Sigmoid colon (tissue), 7 donors: ENCODE data around the gene KIAA1217. TPM values are rescaled to one million over a fixed set of nuclear protein-coding genes. Genes with fewer than 3 reads are reported as not detected.

Source experiments
- DNase-seq: peaks from one replicate; pipeline ENCODE4 v3.0.0-alpha.2; 2019
- H3K27ac ChIP-seq, 4 donors: fragments of 200-600 bp; sonication (generic); one replicate each; pipeline ENCODE4 v1.5.1; 2016 to 2019; ENCODE audit warnings: mild to moderate bottlenecking in 1 of 4
- H3K27me3 ChIP-seq, 3 donors: fragments of 200-600 bp; sonication (generic); one replicate each; pipeline ENCODE4 v1.5.1; 2019; ENCODE audit warnings: mild to moderate bottlenecking in 1 of 3
- H3K36me3 ChIP-seq, 4 donors: fragments of 200-600 bp; sonication (generic); one replicate each; pipeline ENCODE4 v1.5.1; 2016 to 2019
- H3K4me1 ChIP-seq, 4 donors: fragments of 200-600 bp; sonication (generic); one replicate each; pipeline ENCODE4 v1.5.1; 2017 to 2019
- H3K4me3 ChIP-seq, 4 donors: fragments of 200-600 bp; sonication (generic); one replicate each; pipeline ENCODE4 v1.5.1; 2017 to 2019; ENCODE audit warnings: mild to moderate bottlenecking in 2 of 4, moderate library complexity in 1 of 4
- H3K9me3 ChIP-seq, 4 donors: fragments of 200-600 bp in 3 of 4; sonication (generic) in 3 of 4; one replicate each; pipeline versions ENCODE4 v1.5.1 to v1.6.1; 2013 to 2019
- CTCF ChIP-seq, 4 experiments: fragments of 450-650 bp in 3 of 4; fragments of 200-600 bp in 1 of 4; IDR thresholded peaks; one replicate each; pipeline ENCODE4 v1.5.1; 2016 to 2019; ENCODE audit warnings: antibody characterized with exemption in 4 of 4, mild to moderate bottlenecking in 3 of 4, moderate library complexity in 2 of 4
- EP300 ChIP-seq, 4 donors: sonication (generic); formaldehyde crosslinking; IDR thresholded peaks; one replicate each; pipeline ENCODE4 v1.6.1; 2017; ENCODE audit warnings: antibody characterized with exemption in 4 of 4
- POLR2A ChIP-seq, 2 donors: fragments of 450-650 bp; IDR thresholded peaks; one replicate each; pipeline ENCODE4 v1.6.1; 2016; ENCODE audit warnings: antibody characterized with exemption in 2 of 2, mild to moderate bottlenecking in 2 of 2, moderate library complexity in 2 of 2
- POLR2AphosphoS5 ChIP-seq, 4 donors: sonication (generic); formaldehyde crosslinking; IDR thresholded peaks; one replicate each; pipeline ENCODE4 v1.6.1; 2017; ENCODE audit warnings: antibody characterized with exemption in 4 of 4
- WGBS, 2 donors: extraction: QIAGEN DNeasy Blood & Tissue Kit; methylation state at CpG; one replicate each; pipeline ENCODE4 v1.1.7; 2013; 5-methylcytosine and 5-hydroxymethylcytosine counted together
- intact Hi-C: fragments of 100-400 bp; cut with DNase I; formaldehyde crosslinking; loops from one replicate; pipeline ENCODE4 v1.15.1; 2023
- polyA plus RNA-seq, 3 donors: library from polyadenylated mRNA; stranded (reverse); fragments of 200-250 nt; gene quantifications; one replicate each; pipeline ENCODE4 v1.2.3, GENCODE V29; 2013
- total RNA-seq, 4 donors: library from RNA; depleted of rRNA; stranded (reverse); fragments of >200 nt; gene quantifications; one replicate each; pipeline ENCODE4 v1.1.0, GENCODE V29; 2016
- donor health status: healthy with polysubstance abuse.
- donor health status: Bipolar disorder and iron deficiency.
- donor health status: healthy.

Gene KIAA1217
- total and polyA plus RNA-seq, 7 donors = 7.6 to 31.9 (median 15.0) TPM

DNA sequence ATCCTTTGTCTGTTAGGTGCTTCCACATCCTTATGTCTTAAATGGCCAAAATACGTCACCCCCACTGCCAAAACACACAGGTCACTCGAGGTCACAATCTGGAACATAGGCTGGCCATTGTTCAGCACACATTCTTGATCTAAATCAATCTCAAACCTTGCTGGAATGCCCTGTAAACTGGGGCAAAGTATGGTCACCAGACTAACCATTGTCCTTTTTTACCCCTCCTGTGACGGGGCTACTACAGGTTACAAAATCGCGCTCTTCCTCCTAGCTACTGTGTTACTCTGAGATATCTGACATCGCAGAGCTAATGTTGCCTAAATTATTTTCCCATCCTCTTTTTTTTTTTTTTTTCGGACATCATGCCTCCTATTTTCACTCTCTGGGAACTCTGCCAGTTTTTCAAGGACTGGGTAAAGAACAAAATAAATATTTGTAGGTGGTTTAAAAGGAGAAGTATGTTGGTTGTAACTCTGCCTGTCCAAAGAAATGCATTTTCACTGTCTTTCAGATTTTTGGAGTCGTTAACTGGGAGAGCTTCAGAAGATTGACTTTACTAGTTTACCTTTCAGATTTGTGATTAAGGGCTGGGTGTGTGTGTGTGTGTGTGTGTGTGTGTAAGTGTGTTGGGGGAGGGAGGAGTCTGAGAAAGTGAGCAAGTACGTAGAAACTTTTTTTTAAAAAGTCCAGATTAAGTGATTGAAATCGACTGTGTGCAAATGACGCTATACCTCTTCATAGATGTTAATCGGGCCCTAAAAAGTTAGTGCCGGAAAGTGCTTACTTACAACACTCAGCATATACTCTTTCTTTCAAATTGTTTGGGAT lies 942 bp upstream of the KIAA1217 start:
- intact Hi-C loops = no loop called here
- DNase-seq = no peak
- H3K4me1 ChIP-seq = peaks cover 0 to 30% (median 25%) of the 10 kb centered on the region in 4 donors

DNA sequence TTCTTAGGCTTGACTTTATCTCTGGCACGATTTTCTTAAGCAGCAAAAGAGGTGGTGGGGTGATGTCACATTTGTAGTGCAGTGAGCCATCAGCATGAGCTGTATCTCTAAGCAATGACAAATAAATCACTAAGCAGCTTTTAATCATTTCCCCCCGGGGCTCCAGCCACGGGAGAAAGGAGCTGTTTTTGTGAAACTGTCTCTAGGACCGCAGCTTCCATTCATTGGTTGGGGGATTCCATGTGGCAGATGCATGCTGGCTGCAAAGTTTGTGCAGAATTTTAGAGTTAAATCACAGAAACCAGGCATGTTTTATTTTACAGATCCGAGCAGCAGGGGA lies 464 bp downstream of the KIAA1217 start:
- WGBS, 2 donors = 1 to 5% methylated on average over 5 of the region's 5 CpGs
- Histone ChIP-seq H3K36me3 (no peaks in the 10 kb centered on the region), H3K9me3 (no peaks in the 10 kb centered on the region), H3K4me1 (peaks cover 0 to 30% (median 25%) of the 10 kb centered on the region in 4 donors), H3K27me3 (no peaks in the 10 kb centered on the region), H3K27ac (peak overlapping the region; percentile 83 to 89 (median 87)), H3K4me3 (peak overlapping the region; percentile 35 to 58 (median 57))
- TF ChIP-seq POLR2A (IDR thresholded peaks at IDR 0.05) (no peak), CTCF (IDR thresholded peaks at IDR 0.05) (no peak), EP300 (IDR thresholded peaks at IDR 0.05) (no peak), POLR2AphosphoS5 (IDR thresholded peaks at IDR 0.05) (no peak)
- DNase-seq = no peak
- intact Hi-C loops = no loop called here

More for the DNA sequence above, 942 bp upstream of the KIAA1217 start:
- Histone ChIP-seq H3K36me3 (no peaks in the 10 kb centered on the region), H3K27ac (peak overlapping the region; percentile 83 to 89 (median 87)), H3K4me3 (peak overlapping the region in 3 of 4 donors; percentile 57 to 58 (median 57)), H3K27me3 (no peaks in the 10 kb centered on the region), H3K9me3 (no peaks in the 10 kb centered on the region)
- TF ChIP-seq POLR2AphosphoS5 (IDR thresholded peaks at IDR 0.05) (peak in 1 of 4 donors; percentile 51), CTCF (IDR thresholded peaks at IDR 0.05) (no peak)
- WGBS, 2 donors = 15 to 50% methylated on average over 13 of the region's 13 CpGs

GRCh38 chr10:24209946-24210491 lies 1.1 kb downstream of the KIAA1217 start:
- H3K4me3 ChIP-seq = peak overlapping the region; percentile 35 to 58 (median 57)
- no peaks in the 10 kb centered on the region for H3K9me3 ChIP-seq
- intact Hi-C loops = loop anchor here (10.0 kb wide), 1 partner anchor 145 kb away; no protein-coding TSS in a partner anchor
- H3K27me3 ChIP-seq = no peaks in the 10 kb centered on the region
- no peak for DNase-seq
- no peaks in the 10 kb centered on the region for H3K36me3 ChIP-seq
- H3K4me1 ChIP-seq = peaks cover 0 to 30% (median 25%) of the 10 kb centered on the region in 4 donors
- H3K27ac ChIP-seq = peak overlapping the region; percentile 83 to 89 (median 87)
- 16 to 27% methylated on average over 12 of the region's 12 CpGs for WGBS, 2 donors
- TF ChIP-seq EP300 (IDR thresholded peaks at IDR 0.05) = no peak
- TF ChIP-seq POLR2A (IDR thresholded peaks at IDR 0.05) = no peak
- TF ChIP-seq CTCF (IDR thresholded peaks at IDR 0.05) = no peak
- peak in 1 of 4 donors; percentile 40 for TF ChIP-seq POLR2AphosphoS5 (IDR thresholded peaks at IDR 0.05)

DNA sequence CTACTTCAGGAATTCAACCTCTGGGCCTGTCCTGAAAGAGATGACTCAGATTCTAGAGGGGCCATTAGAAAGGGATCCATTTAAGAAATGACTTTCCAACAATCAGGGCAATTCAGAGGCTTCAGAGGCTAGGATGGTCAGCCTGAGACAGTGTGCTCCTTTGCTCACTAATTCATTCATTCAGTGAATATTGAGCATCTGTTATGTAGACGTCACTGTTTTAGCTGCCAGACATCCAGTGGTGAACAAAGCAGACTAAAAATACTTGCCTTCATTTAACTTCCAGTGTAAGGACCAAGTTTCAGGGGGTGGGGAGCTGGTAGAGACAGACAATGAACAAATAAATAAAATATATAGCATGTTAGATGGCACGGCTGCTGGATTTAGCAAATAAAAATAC lies 1.6 kb downstream of the KIAA1217 start:
- intact Hi-C loops = loop anchor here (10.0 kb wide), 1 partner anchor 144 kb away; no protein-coding TSS in a partner anchor
- no peak for TF ChIP-seq EP300 (IDR thresholded peaks at IDR 0.05)
- TF ChIP-seq POLR2AphosphoS5 (IDR thresholded peaks at IDR 0.05) = no peak
- no peak for TF ChIP-seq POLR2A (IDR thresholded peaks at IDR 0.05)
- no peak for TF ChIP-seq CTCF (IDR thresholded peaks at IDR 0.05)
- no peaks in the 10 kb centered on the region for H3K9me3 ChIP-seq
- H3K4me3 ChIP-seq = peak overlapping the region in 3 of 4 donors; percentile 57 to 58 (median 57)
- DNase-seq = no peak
- H3K27me3 ChIP-seq = no peaks in the 10 kb centered on the region
- peak overlapping the region; percentile 83 to 89 (median 87) for H3K27ac ChIP-seq
- WGBS, 2 donors = 83% methylated on average over 2 of the region's 2 CpGs
- peaks cover 0 to 30% (median 25%) of the 10 kb centered on the region in 4 donors for H3K4me1 ChIP-seq
- H3K36me3 ChIP-seq = no peaks in the 10 kb centered on the region
